NOMO-1 treated with DMSO at 0.1 percent for 48 hours (cell line): Measurements from ENCODE around the gene ROBO1.

Source experiments
- DNase-seq: peaks from one replicate; lab custom pipeline; 2025; ENCODE audit not compliant: unreplicated experiment; lab: John Stamatoyannopoulos, UW

The ROBO1 gene

DNA sequence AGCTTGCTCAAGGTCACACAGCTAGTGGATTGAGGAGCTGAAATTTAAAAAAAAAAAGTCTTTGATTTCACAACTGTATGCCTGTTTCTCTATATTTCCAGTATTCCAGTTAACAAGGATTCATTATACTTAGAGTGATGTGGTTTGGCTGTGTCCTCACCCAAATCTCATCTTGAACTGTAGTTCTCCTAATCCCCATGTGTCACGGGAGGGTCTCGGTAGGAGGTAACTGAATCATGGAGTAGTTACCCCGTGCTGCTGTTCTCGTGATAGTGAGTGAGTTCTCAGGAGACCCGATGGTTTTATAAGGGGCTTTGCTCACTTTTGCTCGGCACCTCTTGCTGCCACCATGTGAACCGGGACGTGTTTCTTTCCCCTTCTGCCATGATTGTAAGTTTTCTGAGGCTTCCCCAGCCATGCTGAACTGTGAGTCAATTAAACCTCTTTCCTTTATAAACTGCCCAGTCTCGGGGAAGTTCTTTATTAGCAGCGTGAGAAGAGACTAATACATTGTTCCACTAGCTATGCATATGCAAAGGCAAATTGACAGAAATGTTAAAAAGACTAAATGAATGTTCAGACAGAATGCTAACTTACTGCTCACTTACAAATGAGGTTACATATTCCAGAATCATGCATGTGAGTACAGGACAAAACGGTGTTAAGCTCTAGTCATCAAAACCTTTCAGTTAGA lies 1101.9 kb downstream of the ROBO1 start:
- no peak for DNase-seq

DNA sequence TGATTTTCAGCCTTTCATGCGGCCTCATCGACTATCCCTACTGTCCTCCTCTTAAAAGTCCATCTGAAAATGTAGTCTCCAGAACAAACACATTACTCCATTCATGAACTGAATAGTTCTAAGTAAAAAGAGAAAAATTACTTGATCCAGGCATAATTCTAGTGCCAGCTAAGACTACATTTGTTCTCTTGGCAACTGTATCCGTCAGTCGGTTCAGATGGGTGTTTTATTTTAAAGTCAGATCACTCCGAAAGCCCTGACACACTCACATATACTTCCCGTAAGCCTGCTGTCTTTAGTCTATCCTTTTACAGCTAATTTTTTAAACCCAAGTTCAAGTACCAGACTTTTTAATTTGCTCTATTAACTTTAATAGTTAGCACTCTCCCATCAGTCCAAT lies 1102.7 kb downstream of the ROBO1 start:
- no peak for DNase-seq

DNA sequence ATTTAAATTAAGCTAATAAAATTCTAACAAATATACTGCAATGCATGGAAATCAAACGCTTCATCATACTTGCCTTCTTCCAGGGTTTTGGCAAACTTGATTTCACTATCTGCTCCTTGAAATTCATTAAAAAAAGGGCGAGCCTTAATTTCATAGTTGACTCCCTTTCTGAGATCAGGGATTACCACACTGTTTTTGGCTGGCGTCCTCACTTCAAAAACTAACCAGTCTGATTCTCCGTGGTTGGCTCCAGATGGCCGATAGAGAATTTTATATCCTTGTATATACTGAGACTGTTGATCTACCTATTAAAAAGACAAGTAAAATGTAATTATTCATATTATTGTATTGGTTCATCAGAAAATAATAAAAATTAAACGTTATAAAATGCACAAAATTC lies 1106.8 kb downstream of the ROBO1 start:
- no peak for DNase-seq

DNA sequence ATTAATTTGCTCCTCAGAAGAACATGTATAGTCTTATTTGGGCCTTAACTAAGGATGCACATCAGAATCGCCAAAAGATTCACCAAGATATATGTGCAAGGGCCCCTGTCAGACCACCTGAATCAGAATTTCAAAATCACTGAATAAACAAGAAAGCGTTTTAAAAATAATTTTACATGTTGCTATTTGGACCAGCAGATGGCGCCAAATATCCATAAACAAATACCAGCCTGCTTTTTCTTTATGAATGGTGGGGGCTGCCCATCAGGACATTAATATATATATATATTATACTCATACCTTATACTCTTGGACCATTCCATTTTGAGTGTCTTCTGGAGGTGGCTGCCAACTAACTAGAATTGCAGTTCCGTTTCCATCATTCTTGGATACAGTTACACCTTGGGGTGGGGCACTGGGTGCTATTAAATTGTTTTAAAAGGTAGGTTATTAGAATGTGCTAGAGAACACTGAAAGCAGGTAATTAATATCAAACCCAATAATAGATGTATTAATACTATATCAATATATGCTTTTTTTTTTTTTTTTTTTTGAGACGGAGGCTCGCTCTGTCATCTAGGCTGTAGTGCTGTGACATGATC lies 1108.3 kb downstream of the ROBO1 start:
- DNase-seq = peak; percentile 3

DNA sequence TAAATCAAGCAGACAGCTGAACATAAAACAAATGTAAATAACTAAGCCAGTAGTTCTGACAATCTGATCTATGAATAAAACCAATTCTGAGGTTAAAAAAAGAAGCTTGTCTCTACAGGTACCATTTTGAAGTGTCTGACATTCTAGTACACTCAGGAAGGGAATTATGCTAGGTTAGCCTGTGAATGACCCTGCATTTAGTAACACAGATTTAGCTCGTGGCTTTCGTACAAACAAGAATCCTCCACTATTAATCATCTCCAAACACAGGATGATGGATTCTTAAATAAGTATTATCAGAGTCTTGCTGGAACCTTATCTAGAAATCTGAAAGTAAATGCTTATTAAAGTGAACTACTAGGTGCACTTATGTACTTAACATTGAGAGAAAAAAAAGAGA lies 1120.1 kb downstream of the ROBO1 start:
- no peak for DNase-seq

DNA sequence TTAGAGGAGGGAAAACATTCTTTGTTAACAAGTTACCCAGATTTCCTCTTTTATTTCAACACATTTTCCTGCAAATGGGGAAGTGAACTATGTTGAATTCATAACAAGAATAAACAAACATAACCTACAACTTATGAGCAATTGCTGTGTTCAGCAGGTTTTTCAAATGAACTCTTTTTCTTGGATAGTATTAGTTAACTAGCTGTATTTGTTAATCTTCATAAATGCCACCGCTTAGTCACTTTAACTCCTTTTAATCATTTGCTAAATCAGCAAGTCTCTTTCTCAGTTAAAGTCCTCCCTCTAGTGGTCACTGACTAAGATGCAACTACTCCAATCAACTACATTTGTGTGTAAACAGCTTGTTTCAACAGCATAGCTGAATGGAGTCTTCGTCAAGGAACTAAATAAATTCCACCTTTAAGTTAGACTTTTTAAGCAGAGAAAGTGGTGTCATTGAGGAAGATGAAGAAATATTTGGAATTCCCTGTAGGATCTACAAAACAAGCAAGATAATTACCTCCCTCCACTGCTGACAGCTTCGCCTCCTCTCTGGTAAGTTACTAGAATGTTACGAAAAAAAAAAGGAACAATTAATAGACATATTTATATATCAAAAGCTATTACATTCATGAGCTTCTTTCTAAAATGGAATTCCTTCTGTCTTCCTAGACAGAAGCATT lies 1122.0 kb downstream of the ROBO1 start:
- peak; percentile 82 for DNase-seq

DNA sequence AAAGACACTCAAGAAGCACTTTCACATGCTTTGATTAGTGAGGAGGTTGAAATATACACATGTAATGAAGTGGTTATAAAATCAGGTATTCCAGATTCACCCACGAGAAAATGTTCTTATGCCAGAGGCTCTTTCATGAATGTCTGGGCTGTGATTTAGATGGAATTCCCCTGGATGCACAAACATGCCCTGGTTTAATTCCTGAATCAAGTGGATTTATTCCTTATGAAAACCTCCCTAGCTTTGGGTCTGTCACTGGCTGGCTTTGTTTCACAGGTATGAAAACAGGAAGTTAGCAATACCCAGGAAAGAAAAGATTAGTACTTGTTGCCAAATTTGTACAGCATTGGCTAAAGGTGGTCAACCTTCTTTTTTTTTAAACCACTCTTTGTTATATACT lies 1123.0 kb downstream of the ROBO1 start:
- peak; percentile 26 for DNase-seq

DNA sequence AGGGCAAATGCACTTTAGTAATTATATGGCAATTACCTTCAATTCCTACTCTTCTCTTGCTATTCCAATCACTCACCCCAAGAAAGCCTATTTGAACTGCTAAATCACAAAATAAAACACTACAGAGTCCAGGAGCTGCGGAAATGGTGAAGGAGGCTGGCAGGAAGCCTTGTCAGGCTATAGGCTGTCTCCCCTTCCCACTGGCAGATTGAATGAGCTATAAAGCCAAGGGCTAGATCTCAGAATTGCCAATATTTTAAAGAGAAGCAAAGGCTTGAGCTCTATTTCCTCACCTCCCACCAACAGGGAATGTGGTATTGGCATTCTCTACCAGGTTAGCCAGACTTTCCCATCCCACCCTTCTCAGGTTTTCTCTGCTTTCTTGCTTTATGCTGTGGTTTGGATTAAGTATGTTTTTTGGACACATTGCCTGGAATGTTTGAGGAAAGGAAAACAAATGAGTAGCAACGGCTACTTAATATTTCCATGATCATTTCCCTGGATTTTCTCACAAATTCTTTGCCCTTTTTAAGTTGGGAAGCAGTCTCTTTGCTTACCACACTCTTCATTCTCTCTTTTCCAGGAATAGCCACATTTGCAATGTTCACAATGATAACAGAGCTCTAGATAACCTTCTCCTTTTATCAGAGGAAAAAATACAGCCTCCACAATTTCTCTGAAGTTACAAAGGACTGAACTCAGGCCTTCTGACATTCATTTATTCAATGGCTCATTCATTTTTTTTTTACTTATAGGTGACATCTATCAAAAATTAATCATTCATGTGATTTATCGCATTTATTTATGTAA lies 1125.4 kb downstream of the ROBO1 start:
- DNase-seq = no peak

DNA sequence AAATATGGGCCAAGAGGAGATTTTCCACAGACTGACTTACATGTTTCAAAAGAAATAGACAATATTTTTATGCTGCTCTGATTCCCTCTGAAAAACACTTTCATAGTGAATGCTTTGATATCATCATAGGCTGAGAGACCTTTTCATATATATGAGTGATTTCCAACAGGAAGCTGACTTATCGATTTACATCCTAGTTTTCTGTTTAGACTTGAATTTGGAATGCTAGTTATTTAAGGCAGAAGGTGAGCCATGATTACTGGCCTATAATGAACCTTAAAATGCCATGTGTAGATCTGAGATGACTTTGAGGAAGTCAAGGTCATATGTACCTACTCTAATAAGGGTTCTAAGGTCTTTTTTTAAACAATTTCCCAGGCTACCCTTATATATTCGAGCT lies 1126.1 kb downstream of the ROBO1 start:
- no peak for DNase-seq

DNA sequence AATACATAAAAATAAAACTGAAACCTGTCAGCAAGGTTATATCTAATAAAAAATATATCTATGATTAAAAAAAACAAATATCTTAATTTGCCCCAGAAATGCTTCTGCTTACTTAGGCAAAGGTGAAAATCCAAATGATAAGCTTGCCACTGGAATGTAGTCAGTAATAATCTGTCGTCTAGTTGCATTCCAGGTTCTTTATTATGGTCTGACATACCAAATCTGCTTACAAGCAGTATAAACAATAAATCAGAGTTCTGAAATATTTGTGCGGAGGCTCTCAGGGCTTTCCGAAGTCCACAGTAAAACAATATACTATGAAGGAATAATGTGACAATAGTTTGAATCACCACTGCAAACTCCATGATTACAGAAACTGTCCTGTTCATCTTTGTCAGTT lies 1133.5 kb downstream of the ROBO1 start:
- no peak for DNase-seq

DNA sequence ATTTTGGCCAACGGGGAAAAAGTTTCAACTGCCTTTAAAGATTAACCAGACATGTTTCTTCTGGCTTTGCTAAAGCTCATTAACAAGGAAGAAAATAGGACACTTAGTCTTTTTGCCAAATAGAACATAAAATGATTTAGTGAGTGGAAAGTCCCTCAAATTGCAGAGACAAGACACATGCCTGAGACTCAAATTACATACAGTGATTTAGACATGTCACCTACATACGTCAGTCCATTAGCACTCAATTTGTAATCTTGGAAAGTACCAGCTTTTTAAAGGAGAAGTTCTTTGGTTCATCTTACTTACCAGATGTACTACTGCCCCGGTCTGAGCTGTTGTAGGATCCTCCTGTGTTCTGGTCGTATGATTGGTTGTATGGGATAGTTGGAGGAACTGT lies 1134.2 kb downstream of the ROBO1 start:
- DNase-seq = no peak

DNA sequence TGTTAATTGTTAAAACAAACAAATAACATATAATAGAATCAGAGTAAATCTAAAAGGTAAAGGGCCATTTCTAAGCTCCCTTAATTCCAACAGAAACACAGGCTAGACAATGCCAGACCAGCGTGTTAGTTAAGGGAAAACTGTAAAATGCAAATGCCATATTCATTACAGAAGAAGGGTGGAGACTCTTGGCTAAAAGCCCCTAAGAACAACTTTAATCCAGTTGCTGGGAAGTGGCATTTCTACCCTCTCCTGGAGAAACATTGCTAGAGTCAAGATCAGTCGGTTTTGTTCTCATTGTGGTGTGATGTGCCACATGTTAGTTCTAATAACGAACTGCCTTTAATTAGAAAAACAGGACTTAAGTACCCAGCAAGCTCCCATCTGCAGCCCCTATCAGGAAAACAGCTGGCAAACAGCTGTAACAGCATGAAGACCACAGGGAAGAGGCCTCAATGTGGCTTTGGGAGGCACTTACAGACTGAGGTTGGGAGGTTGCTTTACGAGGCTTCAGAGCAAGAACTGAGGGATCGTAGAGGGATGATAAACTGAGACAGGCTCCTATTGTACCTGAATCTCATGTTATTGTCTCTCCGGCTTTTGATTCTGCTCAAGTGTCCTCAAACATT lies 1134.8 kb downstream of the ROBO1 start:
- no peak for DNase-seq

DNA sequence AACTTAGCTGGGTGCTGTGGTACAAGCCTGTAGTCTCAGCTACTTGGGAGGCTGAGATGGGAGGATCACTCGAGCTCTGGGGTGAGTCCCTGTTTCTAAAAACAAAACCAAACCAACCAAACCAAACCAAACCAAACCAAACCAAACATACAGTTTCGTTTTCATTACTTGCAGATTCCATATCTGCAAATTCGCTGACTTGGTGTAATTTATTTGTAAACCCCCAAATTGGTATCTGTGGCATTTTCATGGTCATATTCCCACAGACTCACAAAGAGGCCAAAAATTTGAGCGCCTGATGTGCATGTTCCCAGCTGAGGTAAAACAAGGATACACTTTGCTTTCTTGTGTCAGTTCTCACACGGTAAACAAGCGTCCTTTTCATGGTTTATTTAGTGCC lies 1138.3 kb downstream of the ROBO1 start:
- DNase-seq = no peak

DNA sequence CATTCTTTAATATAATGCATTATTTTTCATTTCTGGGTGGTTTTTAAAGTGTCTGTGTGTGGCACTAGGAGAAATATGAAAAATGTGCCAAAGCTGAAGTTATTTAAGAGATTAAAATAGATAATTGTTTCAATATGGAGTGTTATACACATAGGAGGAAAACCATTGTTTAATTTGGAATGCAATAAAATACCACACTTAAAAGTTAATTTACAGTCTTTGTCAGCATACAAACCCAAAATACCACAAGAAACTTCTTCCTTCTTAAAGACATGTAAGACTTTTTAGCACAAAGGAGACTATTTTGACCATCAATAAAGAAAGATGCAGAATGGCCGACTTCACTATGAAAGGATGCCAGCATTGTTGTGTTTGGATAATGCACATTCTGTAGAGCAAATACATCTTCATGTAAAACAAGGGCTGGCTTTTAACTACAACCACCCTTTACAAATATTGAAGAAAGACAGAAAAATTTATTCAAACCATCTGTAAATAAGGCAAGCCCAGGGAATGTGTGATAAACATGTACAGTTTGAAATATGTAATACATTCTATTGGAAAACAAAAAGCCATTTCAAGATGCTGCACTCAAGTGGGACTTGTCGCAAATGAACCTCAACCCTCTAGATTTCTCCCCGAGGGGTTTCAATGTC lies 1146.6 kb downstream of the ROBO1 start:
- no peak for DNase-seq

DNA sequence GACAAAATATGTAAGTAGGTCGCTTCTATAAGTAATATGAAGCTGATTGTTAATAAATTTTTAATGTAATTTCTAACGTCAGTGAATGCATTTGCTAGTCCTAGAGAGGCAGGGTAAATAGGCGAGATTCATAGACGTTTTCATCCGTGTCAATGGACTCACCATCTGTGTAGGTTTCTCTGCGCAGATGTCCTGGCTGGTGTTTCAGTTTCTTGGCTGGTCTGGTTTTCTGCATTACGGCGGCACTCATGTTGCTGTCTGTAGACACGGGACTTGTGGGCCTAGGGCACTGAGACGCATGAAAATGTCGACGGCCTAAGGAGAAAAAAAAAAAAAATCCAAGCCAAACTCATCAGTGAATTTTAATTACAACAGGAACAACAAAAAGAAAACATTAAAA lies 1153.3 kb downstream of the ROBO1 start:
- no peak for DNase-seq

DNA sequence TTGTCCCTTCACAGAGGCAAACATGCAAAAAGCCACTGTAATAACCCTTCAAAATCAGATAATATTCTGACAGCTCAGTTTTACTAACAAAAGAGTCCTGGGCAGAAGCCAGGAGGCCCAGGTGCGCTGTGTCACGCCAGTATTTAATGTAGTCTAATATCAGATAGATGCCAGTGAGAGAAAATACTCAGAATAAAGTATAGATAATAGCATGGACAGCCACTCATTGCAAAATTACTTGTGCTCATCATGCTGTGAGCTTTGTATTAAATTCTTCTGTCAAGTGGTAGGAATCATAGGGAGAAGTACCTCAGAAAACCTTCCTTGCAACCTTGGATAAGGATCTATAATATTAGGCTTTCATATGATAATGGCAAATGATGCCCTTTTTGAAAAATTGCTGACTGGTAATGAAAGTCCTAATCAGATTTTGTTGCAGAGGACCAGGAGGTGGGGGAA lies 1154.3 kb downstream of the ROBO1 start:
- DNase-seq = no peak

DNA sequence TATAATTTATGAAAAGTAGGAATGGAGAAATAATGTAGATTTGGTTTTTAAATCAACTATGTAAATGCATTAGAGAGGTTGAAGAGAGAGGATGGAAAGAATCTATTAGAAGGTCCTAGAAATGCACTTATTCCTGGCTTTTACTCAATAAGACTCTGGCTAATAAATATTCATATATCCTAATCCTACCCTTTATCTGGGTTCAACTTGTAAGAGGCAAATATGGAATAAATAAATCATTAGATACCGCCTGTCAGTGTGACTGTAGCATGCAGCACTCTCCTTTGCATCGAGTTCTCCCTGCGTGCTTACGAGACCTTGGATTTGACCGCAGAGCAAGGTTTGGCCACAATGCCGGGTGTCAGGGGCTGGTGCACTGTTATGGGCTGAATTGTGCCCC lies 1156.5 kb downstream of the ROBO1 start:
- DNase-seq = no peak

DNA sequence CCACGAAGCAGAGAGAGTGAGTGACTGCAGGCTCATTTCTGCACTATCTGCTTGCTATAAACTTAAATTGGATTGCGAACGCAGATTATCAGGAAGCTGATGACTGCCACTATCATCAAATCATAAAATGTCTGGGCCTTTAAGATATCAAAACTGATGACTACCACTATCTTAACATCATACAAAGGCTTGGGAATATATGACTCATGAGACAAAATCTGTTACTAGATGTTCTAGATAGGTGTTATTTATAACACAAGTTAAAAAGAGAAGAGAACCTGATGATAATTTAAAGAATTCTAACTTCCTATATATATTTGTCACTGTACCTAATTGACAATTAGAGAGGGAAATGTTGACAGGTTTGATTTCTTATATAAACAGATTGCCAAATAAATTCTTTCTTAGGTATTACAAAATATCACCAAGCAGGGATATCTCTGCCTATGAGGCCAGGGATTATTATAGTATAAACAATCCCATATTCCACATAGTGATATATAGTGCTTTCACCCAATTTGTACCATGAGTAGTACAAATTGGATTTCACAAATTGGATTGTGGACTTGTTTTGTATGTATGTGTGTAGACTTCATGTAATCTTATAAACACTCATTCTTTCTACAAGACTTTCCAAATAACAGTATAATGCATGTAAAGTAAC lies 1157.2 kb downstream of the ROBO1 start:
- no peak for DNase-seq

DNA sequence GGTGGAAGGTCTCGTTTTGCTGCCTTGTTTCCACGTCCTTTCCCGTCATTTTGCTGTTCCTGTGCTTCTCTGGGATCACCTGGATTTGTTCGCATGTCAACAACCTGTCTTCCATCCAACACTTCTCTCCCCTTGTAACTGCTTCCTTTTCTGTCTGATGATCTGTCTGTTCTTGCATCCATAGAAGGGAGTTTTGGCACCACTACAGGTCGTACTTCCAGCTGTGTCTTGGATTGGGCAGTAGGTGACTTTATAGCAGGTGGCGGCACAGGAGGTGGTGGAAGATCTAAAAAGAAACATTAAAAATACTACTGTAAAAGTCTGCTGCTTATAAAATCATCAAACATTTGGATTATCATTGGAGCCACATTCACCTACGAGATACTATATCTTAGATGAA lies 1161.0 kb downstream of the ROBO1 start:
- no peak for DNase-seq

DNA sequence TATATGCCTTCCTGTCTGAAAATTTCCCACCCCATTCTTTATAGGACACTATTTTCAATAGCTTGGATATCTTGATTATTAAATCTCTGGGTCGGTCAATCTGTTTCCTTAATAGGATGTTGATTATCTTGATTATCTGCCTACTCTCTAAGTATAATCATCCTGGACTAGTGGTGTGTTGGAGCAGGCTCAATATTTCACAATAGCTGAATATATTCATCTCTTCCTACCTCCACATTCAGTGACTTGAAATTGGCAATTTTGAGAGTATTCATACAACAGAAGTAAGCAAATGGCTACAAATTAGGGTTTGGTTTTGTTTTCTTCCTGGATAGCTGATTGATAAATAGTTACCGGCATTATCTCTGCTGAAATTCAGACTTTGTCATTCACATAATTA lies 1162.6 kb downstream of the ROBO1 start:
- DNase-seq = no peak
